Bronchial epithelial cell (primary cell): ENCODE results near the gene NKIRAS1. TPM values are rescaled to one million over a fixed set of nuclear protein-coding genes. Genes with fewer than 3 reads are reported as not detected.

ENCODE experiments used
- DNase-seq: peaks from one replicate; pipeline ENCODE4 v3.0.0-alpha.2; 2010; ENCODE audit warnings: low read depth
- FAIRE-seq: peaks from 2 replicates; lab custom pipeline; 2011; peaks lifted over from hg19 to GRCh38; lab: Jason Lieb, UNC
- H3K27me3 ChIP-seq: 2 replicates; pipeline ENCODE4 v1.5.1; 2011; ENCODE audit warnings: low read length; ENCODE audit not compliant: control insufficient read depth, insufficient read depth
- H3K36me3 ChIP-seq: 2 replicates; pipeline ENCODE4 v1.5.1; 2011; ENCODE audit warnings: low read length; ENCODE audit not compliant: control insufficient read depth, insufficient read depth
- H3K4me3 ChIP-seq: 2 replicates; pipeline ENCODE4 v1.5.1; 2011; ENCODE audit warnings: mild to moderate bottlenecking, low read depth, low read length, control low read depth
- total RNA-seq: library from RNA; depleted of rRNA; stranded (reverse); fragments of >200 nt; gene quantifications from 2 replicates; pipeline ENCODE4 v1.2.1, GENCODE V29; 2014
- TF ChIP-seq, protein P1 (sequence below): IDR thresholded peaks from 2 replicates; pipeline ENCODE4 v1.5.1; 2011; ENCODE audit warnings: mild to moderate bottlenecking, moderate library complexity, low read length, control low read depth, inconsistent platforms; ENCODE audit not compliant: insufficient read depth, severe bottlenecking

NKIRAS1 gene
- 11.8 and 13.2 TPM in 2 replicates for total RNA-seq

DNA sequence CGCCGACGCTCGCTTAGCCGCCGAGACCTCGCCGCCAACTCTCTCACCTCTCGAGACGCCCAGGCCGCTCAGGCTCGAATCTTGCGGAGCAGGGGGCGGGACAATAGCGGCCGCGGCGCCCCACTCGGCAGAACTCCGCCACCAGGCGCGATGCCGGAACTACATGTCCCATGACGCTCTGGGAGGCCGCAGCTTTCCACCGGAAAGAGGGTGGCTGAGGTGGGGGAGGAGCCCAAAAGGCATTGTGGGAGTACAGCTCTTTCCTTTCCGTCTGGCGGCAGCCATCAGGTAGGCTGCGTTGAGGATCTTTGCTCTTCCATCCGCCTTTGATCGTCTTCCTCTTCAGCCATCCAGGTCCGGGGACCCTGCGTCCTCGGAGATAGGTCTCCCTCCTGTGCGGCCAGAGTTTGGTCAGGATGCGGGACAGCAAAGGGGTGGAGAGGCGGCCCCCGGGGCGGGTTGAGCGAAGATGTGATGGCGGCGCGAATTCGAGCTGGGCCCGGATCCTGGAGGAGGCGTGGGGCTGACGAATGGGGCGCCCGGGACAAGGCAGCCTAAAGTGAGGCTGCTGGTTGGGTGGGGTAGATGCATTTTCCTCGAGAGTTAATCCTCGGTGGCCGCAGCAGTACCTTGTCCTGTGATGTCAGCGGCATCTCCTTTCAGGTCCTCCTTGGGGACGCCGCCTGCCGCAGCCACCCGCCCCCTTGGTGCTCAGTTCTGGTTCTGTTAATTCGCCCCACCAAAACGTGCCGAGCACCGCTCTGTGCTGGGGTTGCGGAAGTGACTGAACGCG is at the start of gene NKIRAS1, which contains the start of gene RPL15:
TSS of gene NKIRAS1 (minus strand) at position 105 of the 793 bp plus-strand sequence. CDS start 6,086 bp downstream, outside the sequence.
TSS of gene RPL15 (plus strand) at position 247 of the 793 bp plus-strand sequence. CDS start 728 bp downstream, outside the sequence.
- no peaks in the 10 kb centered on the region for H3K27me3 ChIP-seq
- TF ChIP-seq, protein P1, sequence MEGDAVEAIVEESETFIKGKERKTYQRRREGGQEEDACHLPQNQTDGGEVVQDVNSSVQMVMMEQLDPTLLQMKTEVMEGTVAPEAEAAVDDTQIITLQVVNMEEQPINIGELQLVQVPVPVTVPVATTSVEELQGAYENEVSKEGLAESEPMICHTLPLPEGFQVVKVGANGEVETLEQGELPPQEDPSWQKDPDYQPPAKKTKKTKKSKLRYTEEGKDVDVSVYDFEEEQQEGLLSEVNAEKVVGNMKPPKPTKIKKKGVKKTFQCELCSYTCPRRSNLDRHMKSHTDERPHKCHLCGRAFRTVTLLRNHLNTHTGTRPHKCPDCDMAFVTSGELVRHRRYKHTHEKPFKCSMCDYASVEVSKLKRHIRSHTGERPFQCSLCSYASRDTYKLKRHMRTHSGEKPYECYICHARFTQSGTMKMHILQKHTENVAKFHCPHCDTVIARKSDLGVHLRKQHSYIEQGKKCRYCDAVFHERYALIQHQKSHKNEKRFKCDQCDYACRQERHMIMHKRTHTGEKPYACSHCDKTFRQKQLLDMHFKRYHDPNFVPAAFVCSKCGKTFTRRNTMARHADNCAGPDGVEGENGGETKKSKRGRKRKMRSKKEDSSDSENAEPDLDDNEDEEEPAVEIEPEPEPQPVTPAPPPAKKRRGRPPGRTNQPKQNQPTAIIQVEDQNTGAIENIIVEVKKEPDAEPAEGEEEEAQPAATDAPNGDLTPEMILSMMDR, result peak; percentile 50
- H3K4me3 ChIP-seq, result peak within 1 kb of the TSS; percentile 100
- DNase-seq (peak; percentile 91), FAIRE-seq (no peak)
- peaks cover 7% of the 10 kb centered on the region for H3K36me3 ChIP-seq

DNA sequence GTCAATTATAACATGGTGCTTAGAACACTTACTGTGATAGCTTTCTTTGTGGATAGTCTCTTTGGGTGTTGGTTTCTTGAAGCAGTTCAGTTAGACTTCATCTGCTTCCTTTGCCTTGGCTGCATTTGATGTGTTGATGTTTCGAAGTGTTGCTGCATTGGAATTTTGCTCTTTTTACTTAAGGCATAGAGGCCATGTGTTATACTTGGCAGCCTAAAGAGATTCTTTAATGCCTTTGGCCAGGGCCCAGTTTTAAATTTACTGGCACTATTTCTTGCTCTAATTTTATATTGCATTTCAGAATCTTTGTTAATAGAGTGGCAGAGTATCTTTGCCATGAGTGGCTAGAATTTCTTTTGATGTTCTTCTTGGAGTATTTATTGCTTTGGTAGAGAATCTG is 49.5 kb upstream of the NKIRAS1 start:
- no peaks in the 10 kb centered on the region for H3K27me3 ChIP-seq
- DNase-seq, result no peak
- FAIRE-seq, result no peak
- TF ChIP-seq, protein P1, result no peak
- H3K4me3 ChIP-seq, result no peak overlapping the region
- H3K36me3 ChIP-seq, result peaks cover 3% of the 10 kb centered on the region

DNA sequence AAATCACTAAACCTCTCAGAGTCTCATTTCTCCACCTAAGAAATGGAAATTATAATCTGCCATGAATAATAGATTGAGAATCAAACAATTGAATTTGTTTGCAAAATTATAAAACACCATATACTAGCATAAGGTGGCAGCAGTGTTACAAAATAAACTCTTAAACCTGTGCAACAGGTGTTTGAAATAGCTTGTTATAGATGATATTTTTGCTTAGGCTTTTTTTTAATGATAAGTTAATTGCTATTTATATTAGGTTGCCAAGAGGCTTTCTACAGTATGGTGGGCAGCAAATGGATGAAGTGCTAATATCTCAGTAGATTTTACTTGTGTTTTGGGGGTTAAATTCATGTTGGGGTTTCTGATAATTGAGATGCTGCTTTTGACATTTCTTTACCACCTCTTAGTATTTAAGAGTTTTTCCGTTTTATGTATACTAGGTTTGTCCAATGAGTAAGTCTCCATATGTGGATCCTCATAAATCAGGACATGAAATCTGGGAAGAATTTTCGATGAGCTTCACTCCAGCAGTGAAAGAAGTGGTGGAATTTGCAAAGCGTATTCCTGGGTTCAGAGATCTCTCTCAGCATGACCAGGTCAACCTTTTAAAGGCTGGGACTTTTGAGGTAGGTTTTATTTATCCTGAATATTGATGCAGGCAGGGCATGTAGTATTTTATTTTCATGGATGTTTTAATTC is 47.9 kb upstream of the NKIRAS1 start:
- FAIRE-seq (no peak), DNase-seq (no peak)
- Histone ChIP-seq H3K27me3 (no peaks in the 10 kb centered on the region), H3K4me3 (no peak overlapping the region), H3K36me3 (peaks cover 3% of the 10 kb centered on the region)
- TF ChIP-seq, protein P1, result no peak

- Histone ChIP-seq H3K4me3 (no peak overlapping the region), H3K36me3 (peaks cover 3% of the 10 kb centered on the region), H3K27me3 (no peaks in the 10 kb centered on the region)
- TF ChIP-seq, protein P1, result no peak
- DNase-seq, result no peak
- no peak for FAIRE-seq
Measured at GRCh38 chr3:23961913-23962312, 45.1 kb upstream of the NKIRAS1 start.

DNA sequence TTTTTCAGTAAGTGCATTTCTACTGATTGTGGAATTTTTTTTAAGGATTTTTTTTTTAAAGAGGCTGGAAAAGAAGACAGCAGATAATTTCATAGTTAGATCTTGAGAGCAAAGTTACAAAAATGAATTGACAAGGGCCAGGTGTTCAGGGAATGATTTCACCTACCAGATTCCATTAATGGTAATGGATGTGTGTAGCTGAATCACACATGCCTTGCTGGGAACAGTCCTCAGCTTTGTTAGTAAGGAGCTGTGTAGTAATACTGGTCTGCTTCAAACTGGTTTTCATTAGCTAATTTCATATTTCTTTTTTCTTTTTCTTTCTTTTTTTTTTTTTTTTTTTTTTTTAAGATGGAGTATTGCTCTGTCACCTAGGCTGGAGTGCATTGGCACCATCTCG is 44.3 kb upstream of the NKIRAS1 start:
- H3K36me3 ChIP-seq, result peaks cover 3% of the 10 kb centered on the region
- FAIRE-seq (no peak), DNase-seq (peak; percentile 77)
- TF ChIP-seq, protein P1, result no peak
- H3K4me3 ChIP-seq, result no peak overlapping the region
- H3K27me3 ChIP-seq, result no peaks in the 10 kb centered on the region
